Upper lobe of right lung (tissue), 1 donor: ENCODE measurements around the gene TTLL11. TPM values are rescaled to one million over a fixed set of nuclear protein-coding genes. Genes with fewer than 3 reads are reported as not detected.
A peak's percentile ranks its signal among the peaks of the same experiment; 100 is the strongest.

Experiments
- ATAC-seq: fragments of 200-7000 bp; cut with Tn5 transposase; one replicate; pipeline ENCODE4 v1.9.1; 2020; ENCODE audit warnings: mild to moderate bottlenecking, moderate library complexity
- DNase-seq: peaks from one replicate; pipeline ENCODE4 v3.0.0-alpha.2; 2020
- H3K27ac ChIP-seq: fragments of 200-600 bp; one replicate; pipeline ENCODE4 v1.8.0; 2022
- H3K27me3 ChIP-seq: fragments of 200-600 bp; one replicate; pipeline ENCODE4 v1.8.0; 2022; ENCODE audit warnings: mild to moderate bottlenecking
- H3K36me3 ChIP-seq: fragments of 200-600 bp; one replicate; pipeline ENCODE4 v1.8.0; 2022
- H3K4me1 ChIP-seq: fragments of 200-600 bp; one replicate; pipeline ENCODE4 v1.8.0; 2022
- H3K4me3 ChIP-seq: fragments of 200-600 bp; one replicate; pipeline ENCODE4 v1.8.0; 2022; ENCODE audit warnings: mild to moderate bottlenecking
- H3K9me3 ChIP-seq: fragments of 200-600 bp; one replicate; pipeline ENCODE4 v1.8.0; 2022
- CTCF ChIP-seq: fragments of 200-600 bp; IDR thresholded peaks from one replicate; pipeline ENCODE4 v1.8.0; 2022; ENCODE audit warnings: antibody characterized with exemption
- intact Hi-C: fragments of 100-400 bp; cut with DNase I; formaldehyde crosslinking; loops from one replicate; pipeline ENCODE4 v1.11.0; 2022
- total RNA-seq: library from RNA; stranded (reverse); fragmentation: NEBNext Ultra II Directional; extraction: Animal tissue kit (Norgen Biotek cat#: 25700); gene quantifications from one replicate; pipeline ENCODE4 v1.2.1, GENCODE V29; 2021
- donor health status: DM: no; HTN: yes; CAD: no; lungs with severe emphysema.

TTLL11 gene
- total RNA-seq, 1 donor from 2014 or later: 10.7 TPM

GRCh38 chr9:121860213-121860612, 232.9 kb downstream of the TTLL11 start:
- no peak for TF ChIP-seq CTCF

GRCh38 chr9:121859646-121860045, 233.5 kb downstream of the TTLL11 start:
- no peak for DNase-seq
- H3K4me1 ChIP-seq: peaks cover 13% of the 10 kb centered on the region
- H3K27me3 ChIP-seq: no peaks in the 10 kb centered on the region
- no peaks in the 10 kb centered on the region for H3K36me3 ChIP-seq
- intact Hi-C loops: no loop called here
- no peaks in the 10 kb centered on the region for H3K9me3 ChIP-seq
- no peak overlapping the region for H3K4me3 ChIP-seq
- TF ChIP-seq CTCF: no peak
- H3K27ac ChIP-seq: no peak overlapping the region
- ATAC-seq: no peak

More at GRCh38 chr9:121860213-121860612, 232.9 kb downstream of the TTLL11 start:
- H3K36me3 ChIP-seq: no peaks in the 10 kb centered on the region
- H3K4me1 ChIP-seq: peaks cover 13% of the 10 kb centered on the region
- H3K27me3 ChIP-seq: no peaks in the 10 kb centered on the region
- ATAC-seq (no peak), DNase-seq (no peak)
- intact Hi-C loops: no loop called here
- no peaks in the 10 kb centered on the region for H3K9me3 ChIP-seq
- H3K4me3 ChIP-seq: no peak overlapping the region
- H3K27ac ChIP-seq: peak overlapping the region; percentile 6

- Histone ChIP-seq H3K4me3 (no peak overlapping the region), H3K4me1 (peaks cover 13% of the 10 kb centered on the region), H3K36me3 (no peaks in the 10 kb centered on the region), H3K27ac (no peak overlapping the region), H3K27me3 (no peaks in the 10 kb centered on the region), H3K9me3 (no peaks in the 10 kb centered on the region)
- intact Hi-C loops: no loop called here
- no peak for ATAC-seq
- no peak for TF ChIP-seq CTCF
- no peak for DNase-seq
Observed at GRCh38 chr9:121858788-121859187, 234.3 kb downstream of the TTLL11 start.

- no peak for DNase-seq
- no peak overlapping the region for H3K4me3 ChIP-seq
- no peak for TF ChIP-seq CTCF
- intact Hi-C loops: no loop called here
- no peaks in the 10 kb centered on the region for H3K36me3 ChIP-seq
- H3K4me1 ChIP-seq: peaks cover 13% of the 10 kb centered on the region
- H3K27me3 ChIP-seq: no peaks in the 10 kb centered on the region
- no peaks in the 10 kb centered on the region for H3K9me3 ChIP-seq
- no peak for ATAC-seq
- H3K27ac ChIP-seq: no peak overlapping the region
Observed at GRCh38 chr9:121857928-121858327, 235.2 kb downstream of the TTLL11 start.

GRCh38 chr9:121855476-121855875, 237.6 kb downstream of the TTLL11 start:
- no peaks in the 10 kb centered on the region for H3K9me3 ChIP-seq
- DNase-seq: no peak
- no peaks in the 10 kb centered on the region for H3K36me3 ChIP-seq
- no peak overlapping the region for H3K4me3 ChIP-seq
- no peaks in the 10 kb centered on the region for H3K27me3 ChIP-seq
- no peak overlapping the region for H3K27ac ChIP-seq
- TF ChIP-seq CTCF: no peak
- ATAC-seq: no peak
- H3K4me1 ChIP-seq: peaks cover 11% of the 10 kb centered on the region
- intact Hi-C loops: no loop called here
